HepG2 (cell line): Measurements from ENCODE around the gene SCGB1C1. TPM values are rescaled to one million over a fixed set of nuclear protein-coding genes. Genes with fewer than 3 reads are reported as not detected.

Experiments used
- AGO1 ChIP-seq: fragments of 200-400 bp; formaldehyde crosslinking; IDR thresholded peaks from 2 replicates; pipeline ENCODE4 v1.6.1; 2017; ENCODE audit warnings: mild to moderate bottlenecking, low read depth, low read length, moderate library complexity; ENCODE audit not compliant: poor library complexity, severe bottlenecking
- BCL3 ChIP-seq: sonication (generic); formaldehyde crosslinking; IDR thresholded peaks from 2 replicates; pipeline ENCODE4 v1.5.1; 2020; ENCODE audit warnings: mild to moderate bottlenecking, missing genetic modification reagents, moderate library complexity
- FIP1L1 ChIP-seq: fragments of 200-400 bp; formaldehyde crosslinking; IDR thresholded peaks from 2 replicates; pipeline ENCODE4 v1.6.1; 2018; ENCODE audit warnings: low read depth, mild to moderate bottlenecking, low read length, moderate library complexity, borderline replicate concordance; ENCODE audit not compliant: insufficient read depth
- HHEX ChIP-seq: IDR thresholded peaks from 2 replicates; pipeline ENCODE4 v1.6.1; 2016; ENCODE audit warnings: control low read depth
- MTF2 ChIP-seq: sonication (generic); formaldehyde crosslinking; IDR thresholded peaks from 2 replicates; pipeline ENCODE4 v1.5.0; 2020; ENCODE audit warnings: missing genetic modification reagents, borderline replicate concordance
- SALL1 ChIP-seq: sonication (generic); formaldehyde crosslinking; IDR thresholded peaks from 2 replicates; pipeline ENCODE4 v1.8.0; 2022; ENCODE audit warnings: mild to moderate bottlenecking, missing genetic modification reagents
- SMARCC2 ChIP-seq: fragments of 450-650 bp; IDR thresholded peaks from 2 replicates; pipeline ENCODE4 v1.6.1; 2017; ENCODE audit warnings: antibody characterized with exemption, mild to moderate bottlenecking
- SP2 ChIP-seq: sonication (generic); formaldehyde crosslinking; IDR thresholded peaks from 2 replicates; pipeline ENCODE4 v1.5.1; 2020; ENCODE audit warnings: mild to moderate bottlenecking, missing genetic modification reagents
- SPEN ChIP-seq: sonication (generic); formaldehyde crosslinking; IDR thresholded peaks from 2 replicates; pipeline ENCODE4 v1.5.1; 2020; ENCODE audit warnings: low read depth, mild to moderate bottlenecking, missing genetic modification reagents
- TOPORS ChIP-seq: sonication (generic); formaldehyde crosslinking; IDR thresholded peaks from 2 replicates; pipeline ENCODE4 v1.8.0; 2023; ENCODE audit warnings: mild to moderate bottlenecking, missing genetic modification reagents
- ZBTB38 ChIP-seq: sonication (generic); formaldehyde crosslinking; IDR thresholded peaks from 2 replicates; pipeline ENCODE4 v1.5.1; 2020; ENCODE audit warnings: mild to moderate bottlenecking, missing genetic modification reagents
- ZNF235 ChIP-seq: sonication (generic); formaldehyde crosslinking; IDR thresholded peaks from 2 replicates; pipeline ENCODE4 v1.8.1; 2023; ENCODE audit warnings: mild to moderate bottlenecking, missing genetic modification reagents, borderline replicate concordance
- ZNF253 ChIP-seq: sonication (generic); formaldehyde crosslinking; IDR thresholded peaks from 2 replicates; pipeline ENCODE4 v1.8.0; 2022; ENCODE audit warnings: mild to moderate bottlenecking, missing genetic modification reagents, borderline replicate concordance
- ZNF614 ChIP-seq: IDR thresholded peaks from 2 replicates; pipeline ENCODE4 v1.6.1; 2018; ENCODE audit warnings: missing biosample characterization, missing genetic modification reagents, inconsistent platforms, borderline replicate concordance
- ZNF781 ChIP-seq: sonication (generic); formaldehyde crosslinking; IDR thresholded peaks from 2 replicates; pipeline ENCODE4 v1.5.1; 2020; ENCODE audit warnings: borderline replicate concordance, mild to moderate bottlenecking, missing genetic modification reagents; ENCODE audit errors: not compliant biosample characterization
- polyA plus RNA-seq, 8 experiments: library from polyadenylated mRNA; depleted of rRNA in 3 of 8; stranded (reverse) in 7 of 8; unstranded in 1 of 8; fragments of >200 nt; fragmentation: Illumina TruSeq in 4 of 8; extraction: Trizol in 4 of 8; gene quantifications; 2 replicates each; pipeline versions ENCODE4 v1.2.1 to v1.2.3, GENCODE V29; 2011 to 2016; ENCODE audit warnings: low read depth in 4 of 8, missing spikeins in 1 of 8, mixed read lengths in 1 of 8; ENCODE audit not compliant: insufficient read depth in 1 of 8
- total RNA-seq, 5 experiments: library from RNA; depleted of rRNA; stranded (reverse); fragments of >200 nt; fragmentation: Illumina TruSeq; extraction: Trizol; gene quantifications; 2 replicates each; pipeline ENCODE4 v1.2.3, GENCODE V29; 2016; ENCODE audit warnings: low read depth in 1 of 5
- TF ChIP-seq, protein P1 (sequence below): sonication (generic); formaldehyde crosslinking; IDR thresholded peaks from 2 replicates; pipeline ENCODE4 v1.5.0; 2020; ENCODE audit warnings: missing genetic modification reagents
- TF ChIP-seq, protein P2 (sequence below): sonication (generic); formaldehyde crosslinking; conservative IDR thresholded peaks from 2 replicates; pipeline ENCODE4 v1.8.0; 2022; ENCODE audit warnings: mild to moderate bottlenecking, moderate library complexity, missing genetic modification reagents
- TF ChIP-seq, protein P3 (sequence below): sonication (generic); formaldehyde crosslinking; IDR thresholded peaks from 2 replicates; pipeline ENCODE4 v1.8.1; 2022; ENCODE audit warnings: low read depth, mild to moderate bottlenecking, missing genetic modification reagents
- TF ChIP-seq, protein P4 (sequence below): sonication (generic); formaldehyde crosslinking; IDR thresholded peaks from 2 replicates; pipeline ENCODE4 v1.8.1; 2023; ENCODE audit warnings: mild to moderate bottlenecking, missing genetic modification reagents

Gene SCGB1C1
- total and polyA plus RNA-seq, 2 of the 13 experiments (the other 11 are each of a cell fraction or from before 2014, with no cell fraction given) = not detected

DNA sequence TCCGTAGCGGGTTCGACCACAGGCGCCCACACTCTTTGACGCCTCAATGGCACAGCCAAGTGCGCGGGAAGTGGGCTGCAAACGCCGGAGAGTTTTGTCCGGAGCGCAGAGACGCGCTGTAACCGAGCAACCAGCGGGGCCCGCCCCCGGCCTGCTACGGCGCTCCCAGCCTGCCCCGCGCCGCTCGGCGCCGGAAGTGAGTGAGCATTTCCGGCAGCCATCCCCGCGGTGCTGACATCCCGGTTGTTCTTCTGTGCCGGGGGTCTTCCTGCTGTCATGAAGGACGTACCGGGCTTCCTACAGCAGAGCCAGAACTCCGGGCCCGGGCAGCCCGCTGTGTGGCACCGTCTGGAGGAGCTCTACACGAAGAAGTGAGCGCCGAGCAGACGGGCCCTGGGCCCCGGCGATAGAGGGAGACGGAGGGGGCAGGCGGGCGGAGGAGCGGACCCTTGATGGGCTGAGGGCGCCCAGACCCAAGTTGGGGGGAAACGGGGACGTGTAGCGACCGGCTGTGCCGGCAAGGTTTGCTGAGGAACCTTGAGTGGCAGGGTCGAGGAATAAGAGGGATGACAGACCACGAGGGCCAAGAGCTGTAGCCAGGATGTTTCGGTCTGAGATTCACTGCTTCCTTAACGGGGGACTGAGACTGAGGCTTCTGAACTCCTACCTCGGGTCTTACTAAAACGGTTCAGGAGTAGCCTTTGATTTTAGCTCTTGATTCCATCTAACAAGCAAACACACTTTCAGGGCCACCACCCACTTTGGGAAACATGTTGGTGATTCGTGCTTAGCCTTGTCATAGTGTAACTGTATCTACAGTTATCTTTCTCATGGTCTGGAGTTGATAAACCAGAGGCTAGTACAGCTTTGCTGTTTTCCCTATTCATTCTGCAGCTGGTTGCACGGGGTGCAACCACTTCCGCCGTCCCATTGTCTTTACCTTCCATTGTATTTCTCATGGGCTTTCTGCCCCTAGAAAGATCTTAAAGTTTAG, 44.2 kb downstream of the SCGB1C1 start, which contains the start of gene PSMD13 (continued):
- TF ChIP-seq, protein P1, sequence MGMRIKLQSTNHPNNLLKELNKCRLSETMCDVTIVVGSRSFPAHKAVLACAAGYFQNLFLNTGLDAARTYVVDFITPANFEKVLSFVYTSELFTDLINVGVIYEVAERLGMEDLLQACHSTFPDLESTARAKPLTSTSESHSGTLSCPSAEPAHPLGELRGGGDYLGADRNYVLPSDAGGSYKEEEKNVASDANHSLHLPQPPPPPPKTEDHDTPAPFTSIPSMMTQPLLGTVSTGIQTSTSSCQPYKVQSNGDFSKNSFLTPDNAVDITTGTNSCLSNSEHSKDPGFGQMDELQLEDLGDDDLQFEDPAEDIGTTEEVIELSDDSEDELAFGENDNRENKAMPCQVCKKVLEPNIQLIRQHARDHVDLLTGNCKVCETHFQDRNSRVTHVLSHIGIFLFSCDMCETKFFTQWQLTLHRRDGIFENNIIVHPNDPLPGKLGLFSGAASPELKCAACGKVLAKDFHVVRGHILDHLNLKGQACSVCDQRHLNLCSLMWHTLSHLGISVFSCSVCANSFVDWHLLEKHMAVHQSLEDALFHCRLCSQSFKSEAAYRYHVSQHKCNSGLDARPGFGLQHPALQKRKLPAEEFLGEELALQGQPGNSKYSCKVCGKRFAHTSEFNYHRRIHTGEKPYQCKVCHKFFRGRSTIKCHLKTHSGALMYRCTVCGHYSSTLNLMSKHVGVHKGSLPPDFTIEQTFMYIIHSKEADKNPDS = no peak
- TF ChIP-seq, protein P2, sequence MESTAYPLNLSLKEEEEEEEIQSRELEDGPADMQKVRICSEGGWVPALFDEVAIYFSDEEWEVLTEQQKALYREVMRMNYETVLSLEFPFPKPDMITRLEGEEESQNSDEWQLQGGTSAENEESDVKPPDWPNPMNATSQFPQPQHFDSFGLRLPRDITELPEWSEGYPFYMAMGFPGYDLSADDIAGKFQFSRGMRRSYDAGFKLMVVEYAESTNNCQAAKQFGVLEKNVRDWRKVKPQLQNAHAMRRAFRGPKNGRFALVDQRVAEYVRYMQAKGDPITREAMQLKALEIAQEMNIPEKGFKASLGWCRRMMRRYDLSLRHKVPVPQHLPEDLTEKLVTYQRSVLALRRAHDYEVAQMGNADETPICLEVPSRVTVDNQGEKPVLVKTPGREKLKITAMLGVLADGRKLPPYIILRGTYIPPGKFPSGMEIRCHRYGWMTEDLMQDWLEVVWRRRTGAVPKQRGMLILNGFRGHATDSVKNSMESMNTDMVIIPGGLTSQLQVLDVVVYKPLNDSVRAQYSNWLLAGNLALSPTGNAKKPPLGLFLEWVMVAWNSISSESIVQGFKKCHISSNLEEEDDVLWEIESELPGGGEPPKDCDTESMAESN (CRISPR knock-in tag) = no peak
- TF ChIP-seq BCL3 (CRISPR knock-in tag) (0 out of 2 replicates have a peak, but pooled peaks have one; percentile 69), SPEN (CRISPR knock-in tag) (peak; percentile 60; the same call in 1 of the 2 replicates), MTF2 (CRISPR knock-in tag) (no peak), TOPORS (CRISPR knock-in tag) (no peak), HHEX (CRISPR knock-in tag) (no peak), FIP1L1 (no peak), AGO1 (no peak), ZBTB38 (CRISPR knock-in tag) (peak; percentile 30; the same call in 1 of the 2 replicates), ZNF614 (CRISPR knock-in tag) (no peak; the same call in 1 of the 2 replicates), ZNF253 (CRISPR knock-in tag) (no peak), ZNF781 (CRISPR knock-in tag) (no peak), SP2 (peak; percentile 70), SMARCC2 (no peak), ZNF235 (CRISPR knock-in tag) (peak; percentile 60; the same call in 1 of the 2 replicates), SALL1 (CRISPR knock-in tag) (no peak)
- TF ChIP-seq, protein P3, sequence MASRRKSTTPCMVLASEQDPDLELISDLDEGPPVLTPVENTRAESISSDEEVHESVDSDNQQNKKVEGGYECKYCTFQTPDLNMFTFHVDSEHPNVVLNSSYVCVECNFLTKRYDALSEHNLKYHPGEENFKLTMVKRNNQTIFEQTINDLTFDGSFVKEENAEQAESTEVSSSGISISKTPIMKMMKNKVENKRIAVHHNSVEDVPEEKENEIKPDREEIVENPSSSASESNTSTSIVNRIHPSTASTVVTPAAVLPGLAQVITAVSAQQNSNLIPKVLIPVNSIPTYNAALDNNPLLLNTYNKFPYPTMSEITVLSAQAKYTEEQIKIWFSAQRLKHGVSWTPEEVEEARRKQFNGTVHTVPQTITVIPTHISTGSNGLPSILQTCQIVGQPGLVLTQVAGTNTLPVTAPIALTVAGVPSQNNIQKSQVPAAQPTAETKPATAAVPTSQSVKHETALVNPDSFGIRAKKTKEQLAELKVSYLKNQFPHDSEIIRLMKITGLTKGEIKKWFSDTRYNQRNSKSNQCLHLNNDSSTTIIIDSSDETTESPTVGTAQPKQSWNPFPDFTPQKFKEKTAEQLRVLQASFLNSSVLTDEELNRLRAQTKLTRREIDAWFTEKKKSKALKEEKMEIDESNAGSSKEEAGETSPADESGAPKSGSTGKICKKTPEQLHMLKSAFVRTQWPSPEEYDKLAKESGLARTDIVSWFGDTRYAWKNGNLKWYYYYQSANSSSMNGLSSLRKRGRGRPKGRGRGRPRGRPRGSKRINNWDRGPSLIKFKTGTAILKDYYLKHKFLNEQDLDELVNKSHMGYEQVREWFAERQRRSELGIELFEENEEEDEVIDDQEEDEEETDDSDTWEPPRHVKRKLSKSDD = no peak
- TF ChIP-seq, protein P4, sequence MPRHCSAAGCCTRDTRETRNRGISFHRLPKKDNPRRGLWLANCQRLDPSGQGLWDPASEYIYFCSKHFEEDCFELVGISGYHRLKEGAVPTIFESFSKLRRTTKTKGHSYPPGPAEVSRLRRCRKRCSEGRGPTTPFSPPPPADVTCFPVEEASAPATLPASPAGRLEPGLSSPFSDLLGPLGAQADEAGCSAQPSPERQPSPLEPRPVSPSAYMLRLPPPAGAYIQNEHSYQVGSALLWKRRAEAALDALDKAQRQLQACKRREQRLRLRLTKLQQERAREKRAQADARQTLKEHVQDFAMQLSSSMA (CRISPR knock-in tag) = no peak
